NCI-H2171 (cell line): ENCODE results near the gene RCAN2.
"Not testable (repeated sequence)": the region's sequence is repeated elsewhere in the genome, so short reads cannot be mapped to it uniquely, and the experiment has no call there.

ENCODE experiments used
- DNase-seq: peaks from one replicate; lab custom pipeline; 2025; lab: John Stamatoyannopoulos, UW

RCAN2 gene

GRCh38 chr6:46387728-46388127 is 103.5 kb downstream of the RCAN2 start:
- DNase-seq, result not testable (repeated sequence)

- no peak for DNase-seq
Measured at GRCh38 chr6:46381579-46381978, 109.7 kb downstream of the RCAN2 start.

- DNase-seq, result no peak
Measured at GRCh38 chr6:46381057-46381456, 110.2 kb downstream of the RCAN2 start.

- no peak for DNase-seq
Measured at GRCh38 chr6:46380152-46380807, 111.0 kb downstream of the RCAN2 start.

GRCh38 chr6:46378882-46379416 is 112.3 kb downstream of the RCAN2 start:
- no peak for DNase-seq

GRCh38 chr6:46378161-46378881 is 112.9 kb downstream of the RCAN2 start:
- no peak for DNase-seq

- no peak for DNase-seq
Measured at GRCh38 chr6:46377209-46377608, 114.0 kb downstream of the RCAN2 start.

GRCh38 chr6:46376562-46377061 is 114.6 kb downstream of the RCAN2 start:
- DNase-seq, result no peak

GRCh38 chr6:46370622-46371021 is 120.6 kb downstream of the RCAN2 start:
- no peak for DNase-seq

GRCh38 chr6:46368169-46368536 is 123.1 kb downstream of the RCAN2 start:
- DNase-seq, result no peak

GRCh38 chr6:46367354-46368168 is 123.7 kb downstream of the RCAN2 start:
- DNase-seq, result no peak

GRCh38 chr6:46366190-46366900 is 124.9 kb downstream of the RCAN2 start:
- no peak for DNase-seq

- DNase-seq, result no peak
Measured at GRCh38 chr6:46357591-46357990, 133.7 kb downstream of the RCAN2 start.

- DNase-seq, result no peak
Measured at GRCh38 chr6:46356543-46356942, 134.7 kb downstream of the RCAN2 start.

- no peak for DNase-seq
Measured at GRCh38 chr6:46353528-46353927, 137.7 kb downstream of the RCAN2 start.

- DNase-seq, result no peak
Measured at GRCh38 chr6:46352541-46353268, 138.5 kb downstream of the RCAN2 start.

- no peak for DNase-seq
Measured at GRCh38 chr6:46350714-46351113, 140.5 kb downstream of the RCAN2 start.

- no peak for DNase-seq
Measured at GRCh38 chr6:46347669-46348068, 143.6 kb downstream of the RCAN2 start.

GRCh38 chr6:46340246-46340645 is 151.0 kb downstream of the RCAN2 start:
- DNase-seq, result no peak

GRCh38 chr6:46338131-46338530 is 153.1 kb downstream of the RCAN2 start:
- DNase-seq, result no peak

GRCh38 chr6:46334442-46334841 is 156.8 kb downstream of the RCAN2 start:
- DNase-seq, result no peak
